ENCODE measurements around the gene RPIA. TPM values are rescaled to one million over a fixed set of nuclear protein-coding genes. Genes with fewer than 3 reads are reported as not detected.
"Not testable (repeated sequence)": the region's sequence is repeated elsewhere in the genome, so short reads cannot be mapped to it uniquely, and the experiment has no call there.

Gene RPIA
- total RNA-seq, 1 donor from 2014 or later = 8.9 TPM

GRCh38 chr2:88795932-88796331 lies 104.5 kb downstream of the RPIA start:
- not testable (repeated sequence) for H3K27me3 ChIP-seq (ENCODE audit: control insufficient read depth, insufficient read depth, low read length); DNase-seq (ENCODE audit: low read depth)

GRCh38 chr2:88796523-88796922 lies 105.0 kb downstream of the RPIA start:
- not testable (repeated sequence) for H3K36me3 ChIP-seq (ENCODE audit: control insufficient read depth, insufficient read depth, low read length); H3K27me3 ChIP-seq (ENCODE audit: control insufficient read depth, insufficient read depth, low read length); H3K4me3 ChIP-seq (ENCODE audit: low read depth, low read length); DNase-seq (ENCODE audit: low read depth)

More at GRCh38 chr2:88795932-88796331, 104.5 kb downstream of the RPIA start:
- H3K4me3 ChIP-seq (ENCODE audit: low read depth, low read length); H3K36me3 ChIP-seq (ENCODE audit: control insufficient read depth, insufficient read depth, low read length): not testable (repeated sequence)

GRCh38 chr2:88797164-88797563 lies 105.7 kb downstream of the RPIA start:
- not testable (repeated sequence) for DNase-seq (ENCODE audit: low read depth); H3K36me3 ChIP-seq (ENCODE audit: control insufficient read depth, insufficient read depth, low read length); H3K4me3 ChIP-seq (ENCODE audit: low read depth, low read length); H3K27me3 ChIP-seq (ENCODE audit: control insufficient read depth, insufficient read depth, low read length)

Other genes starting within 250 kb of the RPIA start
- gene FOXI3, start 239.0 kb upstream of the RPIA start, total RNA-seq = 0.21 TPM in 1 of 2 replicates, not detected in the other
- 11.9 and 14.0 TPM in 2 replicates for gene EIF2AK3, start 64.2 kb upstream of the RPIA start, total RNA-seq

Data from kidney epithelial cell (primary cell).